Activated T-cell treated with anti-CD3 and anti-CD28 coated beads, Interleukin-2, amount 50 U/mL, for 72 hours (primary cell): Measurements from ENCODE around the gene MYRIP. TPM values are rescaled to one million over a fixed set of nuclear protein-coding genes. Genes with fewer than 3 reads are reported as not detected.

Experiments
- ATAC-seq, 2 donors: fragments of 150-1000 bp; cut with Tn5 transposase; replicated peaks in 1 of 2; 2 replicates each; pipeline ENCODE4 v1.10.0; 2021; ENCODE audit warnings: moderate library complexity in 2 of 2, mild to moderate bottlenecking in 1 of 2
- DNase-seq, 2 donors: peaks; one replicate each; pipeline ENCODE4 v3.0.0; 2021 to 2022; ENCODE audit warnings: mixed read lengths in 1 of 2
- H3K27ac Mint-ChIP-seq: one replicate; pipeline ENCODE4 v1.8.0; 2022; ENCODE audit warnings: mild to moderate bottlenecking, moderate library complexity, mixed read lengths
- H3K27me3 Mint-ChIP-seq: one replicate; pipeline ENCODE4 v1.8.0; 2022; ENCODE audit warnings: low read depth, mixed read lengths
- H3K36me3 Mint-ChIP-seq, 2 donors: one replicate each; pipeline ENCODE4 v1.8.0; 2022; ENCODE audit warnings: mixed read lengths in 2 of 2, mild to moderate bottlenecking in 1 of 2; ENCODE audit not compliant: insufficient read depth in 2 of 2
- H3K4me1 Mint-ChIP-seq: one replicate; pipeline ENCODE4 v1.8.0; 2022; ENCODE audit warnings: low read depth, mixed read lengths
- H3K4me3 Mint-ChIP-seq, 2 donors: one replicate each; pipeline ENCODE4 v1.8.0; 2022; ENCODE audit warnings: mild to moderate bottlenecking in 2 of 2, mixed read lengths in 2 of 2, moderate library complexity in 2 of 2
- H3K9me3 Mint-ChIP-seq, 2 donors: one replicate each; pipeline ENCODE4 v1.8.0; 2022; ENCODE audit warnings: mixed read lengths in 2 of 2
- total RNA-seq, 2 donors: library from RNA; stranded (reverse); gene quantifications; one replicate each; pipeline ENCODE4 v1.2.3, GENCODE V29; 2022

MYRIP gene
- total RNA-seq, 2 donors from 2014 or later: not detected

DNA sequence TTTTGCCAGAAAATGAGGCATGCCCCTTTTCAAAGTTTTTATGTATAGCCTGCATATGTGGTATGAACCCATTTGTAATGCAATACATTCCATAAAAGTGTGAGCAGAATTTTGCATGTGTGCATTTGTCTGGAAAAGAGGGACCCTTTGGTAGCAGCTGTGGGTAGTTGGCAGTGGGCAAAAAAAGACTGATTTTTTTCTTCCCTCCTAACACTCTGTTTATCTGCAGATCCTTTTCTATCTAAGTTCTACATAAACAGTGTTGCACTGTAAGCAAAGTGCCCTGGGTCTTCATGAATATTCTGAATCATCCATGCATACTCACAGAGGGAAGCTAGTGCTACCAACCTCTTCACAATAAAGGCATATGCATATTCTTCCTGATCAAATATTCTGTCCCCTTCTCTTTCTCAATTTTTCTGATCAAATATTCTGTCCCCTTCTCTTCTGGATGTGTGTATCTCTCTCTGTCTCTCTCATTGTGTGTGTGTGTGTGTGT is 288.9 kb downstream of the MYRIP start:
- DNase-seq: no peak
- H3K36me3 Mint-ChIP-seq: no peaks in the 10 kb centered on the region
- ATAC-seq: no peak
- peaks cover 0 to 3% of the 10 kb centered on the region in 2 donors for H3K9me3 Mint-ChIP-seq
- H3K4me1 Mint-ChIP-seq: no peaks in the 10 kb centered on the region
- peaks cover 7% of the 10 kb centered on the region for H3K27me3 Mint-ChIP-seq
- H3K27ac Mint-ChIP-seq: no peak overlapping the region
- H3K4me3 Mint-ChIP-seq: no peak overlapping the region

DNA sequence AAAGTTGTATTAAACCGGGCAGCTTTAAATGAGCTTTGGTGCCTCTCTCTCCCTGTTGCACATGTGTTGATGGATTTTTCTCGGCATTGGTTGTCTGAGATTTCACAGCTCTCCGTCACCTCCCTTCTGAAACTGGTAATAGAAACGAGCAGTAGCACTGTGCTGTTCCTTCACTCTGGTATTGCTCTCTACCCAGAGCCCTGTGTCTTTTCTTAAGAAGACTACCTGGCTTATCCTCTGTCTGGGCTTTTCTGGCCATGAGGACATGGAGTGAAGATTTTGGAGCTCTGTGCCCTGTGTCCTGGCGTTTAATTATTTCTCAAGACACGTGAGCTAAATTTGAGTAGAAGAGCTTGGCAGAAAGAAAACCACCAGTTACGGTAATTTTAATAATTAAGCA is 290.5 kb downstream of the MYRIP start:
- DNase-seq (no peak), ATAC-seq (no peak)
- Mint-ChIP-seq H3K9me3 (peaks cover 0 to 3% of the 10 kb centered on the region in 2 donors), H3K27me3 (peaks cover 7% of the 10 kb centered on the region), H3K4me3 (no peak overlapping the region), H3K36me3 (no peaks in the 10 kb centered on the region), H3K27ac (no peak overlapping the region), H3K4me1 (no peaks in the 10 kb centered on the region)

DNA sequence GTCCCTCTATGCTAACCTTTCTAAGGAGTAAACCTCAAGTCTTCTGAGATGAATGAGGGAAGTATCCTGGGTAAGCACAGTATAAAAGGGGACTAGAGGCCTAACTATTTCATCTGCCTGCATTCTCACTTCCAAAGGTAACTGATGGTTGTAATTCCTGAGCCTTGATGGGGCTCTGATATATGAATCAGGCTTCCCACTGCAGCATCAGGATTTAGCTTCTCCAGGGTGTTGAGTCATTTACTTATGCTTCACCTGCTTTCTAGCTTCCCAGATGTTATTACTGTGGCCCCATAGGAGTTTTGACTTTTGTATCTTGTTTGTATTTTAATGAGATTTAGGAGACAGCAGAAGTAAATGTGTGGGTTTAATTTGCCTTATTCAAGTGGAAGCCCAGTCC is 292.8 kb downstream of the MYRIP start:
- H3K27me3 Mint-ChIP-seq: peaks cover 7% of the 10 kb centered on the region
- no peak for DNase-seq
- H3K4me1 Mint-ChIP-seq: no peaks in the 10 kb centered on the region
- H3K27ac Mint-ChIP-seq: no peak overlapping the region
- no peak for ATAC-seq
- H3K4me3 Mint-ChIP-seq: no peak overlapping the region
- peaks cover 0 to 3% of the 10 kb centered on the region in 2 donors for H3K9me3 Mint-ChIP-seq
- H3K36me3 Mint-ChIP-seq: no peaks in the 10 kb centered on the region

DNA sequence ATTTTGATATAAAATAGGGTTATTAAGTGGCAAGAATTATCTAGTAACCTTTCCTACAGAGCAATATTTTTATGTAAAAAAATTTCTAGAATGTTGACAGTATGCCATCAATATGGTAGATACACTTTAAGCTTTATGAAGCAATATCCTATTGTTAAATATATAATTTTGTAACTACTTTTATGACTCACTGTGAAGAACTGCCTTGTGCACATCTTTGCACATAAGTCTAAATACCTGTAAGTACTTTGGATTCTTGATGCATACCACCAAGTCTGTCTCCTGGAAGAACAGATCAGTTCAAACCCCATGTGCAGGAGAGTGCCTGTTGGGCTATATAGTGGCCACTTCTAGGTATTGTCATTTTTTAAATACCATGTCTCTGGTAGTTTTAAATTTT is 294.4 kb downstream of the MYRIP start:
- no peak for DNase-seq
- ATAC-seq: no peak
- peaks cover 0 to 3% of the 10 kb centered on the region in 2 donors for H3K9me3 Mint-ChIP-seq
- peaks cover 17% of the 10 kb centered on the region for H3K27me3 Mint-ChIP-seq
- no peak overlapping the region for H3K4me3 Mint-ChIP-seq
- no peaks in the 10 kb centered on the region for H3K4me1 Mint-ChIP-seq
- no peaks in the 10 kb centered on the region for H3K36me3 Mint-ChIP-seq
- no peak overlapping the region for H3K27ac Mint-ChIP-seq

DNA sequence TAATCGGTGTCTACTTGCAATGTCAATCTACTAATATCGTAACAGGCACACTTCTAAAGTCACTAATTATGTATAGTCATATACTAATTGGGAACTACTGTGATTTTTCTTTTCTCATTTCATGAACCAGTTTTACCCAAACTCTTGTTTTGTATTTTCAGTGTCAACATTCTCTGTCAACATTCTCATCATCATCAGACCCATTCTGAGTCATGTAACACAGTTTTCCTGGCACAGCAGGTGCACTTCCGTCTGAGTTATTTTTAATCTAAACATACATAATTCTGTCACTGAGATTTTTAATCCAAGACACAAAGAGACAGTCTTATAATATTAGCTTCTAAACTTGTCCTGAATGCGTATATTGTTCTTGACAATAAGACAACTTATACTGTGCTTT is 295.0 kb downstream of the MYRIP start:
- Mint-ChIP-seq H3K9me3 (peaks cover 0 to 3% of the 10 kb centered on the region in 2 donors), H3K4me3 (no peak overlapping the region), H3K36me3 (no peaks in the 10 kb centered on the region), H3K27ac (no peak overlapping the region), H3K27me3 (peaks cover 17% of the 10 kb centered on the region), H3K4me1 (no peaks in the 10 kb centered on the region)
- ATAC-seq (no peak), DNase-seq (no peak)

DNA sequence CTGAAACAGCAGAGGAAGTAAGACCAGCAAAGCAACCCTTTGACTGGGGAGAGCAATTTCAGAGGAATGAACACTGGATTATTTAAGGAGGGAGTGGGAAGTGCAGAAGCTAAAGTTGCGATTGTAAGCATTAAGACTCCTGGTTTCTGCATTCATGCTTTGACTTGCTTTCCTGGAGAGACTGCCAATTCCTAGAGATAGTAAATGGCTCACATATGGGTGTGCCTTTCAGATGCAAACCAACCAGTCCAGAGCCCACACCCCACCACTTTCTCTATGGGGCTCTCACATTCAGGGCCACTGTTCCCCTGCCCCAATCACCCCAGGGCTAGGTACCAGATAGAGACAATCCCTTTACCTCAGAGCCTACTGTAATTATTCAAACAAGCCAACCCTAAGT is 299.2 kb downstream of the MYRIP start:
- DNase-seq (no peak), ATAC-seq (no peak)
- H3K27me3 Mint-ChIP-seq: peaks cover 10% of the 10 kb centered on the region
- H3K4me1 Mint-ChIP-seq: no peaks in the 10 kb centered on the region
- no peaks in the 10 kb centered on the region for H3K36me3 Mint-ChIP-seq
- H3K27ac Mint-ChIP-seq: no peak overlapping the region
- no peaks in the 10 kb centered on the region for H3K9me3 Mint-ChIP-seq
- H3K4me3 Mint-ChIP-seq: no peak overlapping the region

DNA sequence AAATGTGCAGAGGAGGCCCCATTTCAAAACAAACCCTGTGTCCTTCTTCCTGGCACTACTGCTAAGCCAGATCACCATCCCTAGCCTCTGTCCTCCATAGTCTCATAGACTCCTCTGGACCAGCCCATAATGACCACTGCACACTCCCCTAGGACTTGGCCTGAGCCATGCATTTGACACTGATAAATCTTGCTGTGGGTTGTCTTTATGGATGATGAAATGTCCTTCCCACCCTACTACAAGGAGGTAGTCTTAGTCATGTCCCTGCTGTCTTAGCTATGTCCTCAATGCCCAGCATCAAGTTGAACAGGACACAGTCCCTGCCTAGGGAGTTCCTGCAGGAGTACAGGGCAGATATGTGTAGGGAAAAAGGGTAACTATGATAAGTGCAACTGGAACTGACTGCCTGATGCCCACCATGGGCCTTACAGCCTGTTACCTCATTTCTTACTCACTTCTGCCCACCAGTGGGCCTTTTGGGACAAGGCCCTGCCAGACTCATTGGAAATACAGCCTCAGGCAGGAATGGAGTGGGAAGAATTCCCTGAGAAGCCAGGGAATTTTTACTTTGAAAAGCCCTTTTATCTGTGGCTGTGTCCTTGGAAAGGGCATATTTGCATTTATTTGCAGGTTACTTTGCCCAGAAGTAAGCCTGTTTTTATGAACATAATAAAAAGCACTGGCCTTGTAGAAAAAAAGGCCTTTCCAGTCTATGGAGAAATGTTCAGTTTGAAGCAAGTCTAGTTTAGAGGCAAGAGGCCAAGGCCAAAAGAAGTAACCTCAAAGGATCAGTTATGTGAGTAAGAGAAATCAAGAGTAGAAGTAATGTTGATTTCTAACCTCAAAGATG is 300.5 kb downstream of the MYRIP start:
- Mint-ChIP-seq H3K4me1 (no peaks in the 10 kb centered on the region), H3K36me3 (no peaks in the 10 kb centered on the region), H3K4me3 (no peak overlapping the region), H3K9me3 (no peaks in the 10 kb centered on the region), H3K27ac (no peak overlapping the region), H3K27me3 (peaks cover 10% of the 10 kb centered on the region)
- ATAC-seq: no peak
- DNase-seq: no peak

DNA sequence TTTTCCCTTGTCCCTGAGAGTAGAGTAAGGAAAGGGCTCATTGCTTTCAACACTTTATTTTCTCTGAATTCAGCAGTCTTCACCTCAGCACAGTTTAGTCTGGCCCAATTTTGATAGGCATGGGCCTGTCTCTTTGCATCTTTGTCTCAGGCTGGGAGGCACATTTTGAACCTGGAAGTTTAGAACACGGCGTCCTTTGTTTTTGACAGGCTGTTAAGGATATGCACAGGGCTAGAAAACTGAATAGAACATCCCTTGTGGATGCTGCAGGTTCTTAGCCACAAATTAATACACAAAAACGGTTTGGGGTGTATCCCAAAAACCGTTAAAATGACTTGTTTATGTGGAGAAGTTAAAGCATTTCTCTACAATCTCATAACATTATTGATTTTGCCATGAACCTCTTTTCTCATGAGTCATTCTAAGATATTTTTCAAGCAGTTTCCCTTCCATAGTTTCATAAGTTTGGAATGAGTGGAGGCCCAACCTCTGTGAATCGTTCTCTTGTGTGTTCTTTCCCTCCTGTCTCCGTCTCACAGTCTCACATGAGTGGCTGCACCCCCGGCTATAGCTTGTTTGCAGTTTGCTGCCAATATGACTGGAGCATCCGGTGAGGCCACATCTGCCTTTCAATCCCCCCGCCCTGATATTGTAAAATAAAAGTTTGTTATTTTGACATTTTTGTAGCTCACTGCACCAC is 307.2 kb downstream of the MYRIP start:
- no peaks in the 10 kb centered on the region for H3K36me3 Mint-ChIP-seq
- H3K4me1 Mint-ChIP-seq: no peaks in the 10 kb centered on the region
- ATAC-seq (no peak), DNase-seq (no peak)
- no peak overlapping the region for H3K27ac Mint-ChIP-seq
- no peak overlapping the region for H3K4me3 Mint-ChIP-seq
- H3K27me3 Mint-ChIP-seq: peaks cover 8% of the 10 kb centered on the region
- no peaks in the 10 kb centered on the region for H3K9me3 Mint-ChIP-seq

DNA sequence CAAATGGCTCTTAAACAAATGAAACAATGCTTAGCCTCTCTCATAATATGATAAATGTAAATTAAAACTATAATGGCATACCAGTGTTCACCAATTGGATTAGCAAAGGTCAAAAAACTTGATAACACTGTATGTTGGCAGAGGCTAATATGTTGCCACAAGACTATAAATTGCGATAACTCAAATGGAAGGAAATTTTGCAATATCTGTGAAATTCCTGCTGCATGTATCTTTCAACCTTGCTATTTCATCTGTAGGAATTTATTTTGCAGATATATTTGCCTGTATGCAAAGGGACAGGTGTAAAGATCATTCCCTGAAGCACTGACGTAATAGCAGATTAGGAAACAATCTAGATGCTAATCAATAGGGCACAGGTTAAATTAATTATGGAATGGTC is 308.7 kb downstream of the MYRIP start:
- Mint-ChIP-seq H3K27ac (no peak overlapping the region), H3K9me3 (no peaks in the 10 kb centered on the region), H3K27me3 (peaks cover 8% of the 10 kb centered on the region), H3K36me3 (no peaks in the 10 kb centered on the region), H3K4me3 (no peak overlapping the region), H3K4me1 (no peaks in the 10 kb centered on the region)
- ATAC-seq (no peak), DNase-seq (no peak)

DNA sequence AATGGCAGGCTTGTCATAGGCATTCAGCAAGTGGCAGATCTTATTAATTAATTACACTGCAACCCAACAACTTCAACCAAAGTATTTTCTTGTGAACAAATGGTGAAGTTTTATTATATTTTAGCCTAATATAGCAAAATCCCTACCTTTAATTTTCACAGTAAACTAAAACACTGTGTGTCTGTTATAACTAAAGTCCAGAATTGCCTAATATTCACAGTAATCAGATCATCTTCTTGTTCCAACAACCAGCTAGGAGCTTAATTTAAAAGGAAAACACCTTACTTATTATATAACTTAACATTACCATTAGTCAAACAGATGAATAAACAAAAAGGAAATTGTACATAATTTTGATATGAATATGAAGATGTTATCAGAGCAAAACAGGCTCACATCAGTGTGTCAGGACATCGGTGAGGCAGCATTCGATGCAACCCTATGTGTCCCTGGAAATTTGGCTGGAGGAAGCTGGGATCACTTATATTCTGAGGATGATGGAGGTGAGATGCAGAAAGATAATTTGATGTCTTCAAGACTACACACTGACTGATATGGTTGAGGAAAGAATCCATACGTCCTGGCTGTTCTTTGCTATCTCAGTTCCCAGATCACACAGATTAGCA is 310.8 kb downstream of the MYRIP start:
- peaks cover 8% of the 10 kb centered on the region for H3K27me3 Mint-ChIP-seq
- ATAC-seq: no peak
- H3K27ac Mint-ChIP-seq: no peak overlapping the region
- no peak for DNase-seq
- H3K4me3 Mint-ChIP-seq: no peak overlapping the region
- H3K4me1 Mint-ChIP-seq: no peaks in the 10 kb centered on the region
- no peaks in the 10 kb centered on the region for H3K9me3 Mint-ChIP-seq
- no peaks in the 10 kb centered on the region for H3K36me3 Mint-ChIP-seq

DNA sequence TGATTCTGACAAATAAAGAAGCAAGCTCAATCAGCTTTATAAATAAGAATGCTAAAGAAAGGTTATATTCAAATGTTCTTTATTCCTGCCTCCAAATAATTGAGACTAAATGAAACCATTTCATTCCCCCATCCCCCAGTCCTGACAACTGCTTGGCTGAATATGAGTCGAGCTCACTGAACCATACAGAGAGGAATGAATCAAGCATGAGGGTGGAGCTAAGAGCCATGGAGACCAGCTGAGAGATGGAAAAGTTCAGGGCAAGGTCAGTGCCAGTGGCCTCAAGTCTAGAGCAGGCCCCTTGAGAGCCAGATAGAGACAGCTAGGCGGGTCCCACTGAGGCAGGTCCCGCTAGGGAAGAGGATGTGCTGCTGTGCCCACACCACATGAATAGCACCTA is 311.4 kb downstream of the MYRIP start:
- H3K27ac Mint-ChIP-seq: no peak overlapping the region
- no peak for ATAC-seq
- H3K4me1 Mint-ChIP-seq: no peaks in the 10 kb centered on the region
- H3K4me3 Mint-ChIP-seq: no peak overlapping the region
- DNase-seq: no peak
- no peaks in the 10 kb centered on the region for H3K9me3 Mint-ChIP-seq
- H3K36me3 Mint-ChIP-seq: no peaks in the 10 kb centered on the region
- peaks cover 11% of the 10 kb centered on the region for H3K27me3 Mint-ChIP-seq

DNA sequence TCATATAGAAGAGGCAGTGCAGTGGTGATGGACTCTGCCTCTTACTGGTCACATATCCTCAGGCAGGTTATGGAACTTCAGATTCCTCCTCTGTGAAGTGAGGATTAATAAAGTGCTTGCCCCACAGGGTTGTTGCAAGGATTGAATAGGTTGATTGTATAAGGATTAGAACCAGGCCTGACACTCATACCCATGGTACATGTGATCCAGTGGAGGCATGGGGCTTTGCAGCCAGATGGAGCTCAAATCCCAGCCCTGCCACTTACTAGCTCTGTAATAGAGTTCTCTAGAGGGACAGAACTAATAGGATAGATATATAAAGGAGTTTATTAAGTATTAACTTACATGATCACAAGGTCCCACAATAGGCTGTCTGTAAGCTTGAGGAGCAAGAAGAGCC is 315.5 kb downstream of the MYRIP start:
- Mint-ChIP-seq H3K27me3 (peaks cover 5% of the 10 kb centered on the region), H3K4me3 (no peak overlapping the region), H3K9me3 (no peaks in the 10 kb centered on the region), H3K4me1 (no peaks in the 10 kb centered on the region), H3K27ac (no peak overlapping the region), H3K36me3 (no peaks in the 10 kb centered on the region)
- no peak for DNase-seq
- ATAC-seq: no peak

DNA sequence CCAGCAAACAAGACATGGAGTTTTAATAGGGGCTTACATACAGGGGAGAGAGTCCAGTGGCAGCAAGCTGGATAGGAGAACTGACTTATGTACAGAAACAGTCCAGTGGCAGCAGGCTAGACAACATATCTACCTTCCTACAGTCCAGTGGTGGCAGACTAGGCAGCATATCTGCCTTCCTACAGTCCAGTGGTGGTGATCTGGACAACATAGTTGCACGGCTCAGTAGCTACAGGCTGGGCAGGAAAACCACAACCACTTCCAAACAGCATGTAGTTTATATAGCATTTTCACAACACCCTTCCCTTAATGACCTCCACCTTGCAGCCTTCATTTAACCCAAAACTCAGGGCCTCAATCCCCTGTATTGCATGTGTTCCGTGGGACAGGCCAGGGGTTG is 318.8 kb downstream of the MYRIP start:
- no peaks in the 10 kb centered on the region for H3K4me1 Mint-ChIP-seq
- H3K27me3 Mint-ChIP-seq: peaks cover 5% of the 10 kb centered on the region
- H3K9me3 Mint-ChIP-seq: no peaks in the 10 kb centered on the region
- DNase-seq: no peak
- H3K36me3 Mint-ChIP-seq: no peaks in the 10 kb centered on the region
- H3K27ac Mint-ChIP-seq: no peak overlapping the region
- ATAC-seq: no peak
- H3K4me3 Mint-ChIP-seq: no peak overlapping the region
